ENCODE results near the gene PRR3.
A peak's percentile ranks its signal among the peaks of the same experiment; 100 is the strongest.

- TF ChIP-seq CTCF (IDR thresholded peaks at IDR 0.05), result peak in 2 of 3 donors; percentile 32 to 40
- TF ChIP-seq POLR2A (IDR thresholded peaks at IDR 0.05), result peak; percentile 81
- no peak for TF ChIP-seq EP300 (IDR thresholded peaks at IDR 0.05)
These were observed 809 bp upstream of the PRR3 start, which contains the start of gene GNL1 for GRCh38 chr6:30556066-30556905.

Data from ovary (tissue), 3 donors.